SK-N-MC (cell line): ENCODE data around the gene KCNS3.

ENCODE experiments used
- EZH2 ChIP-seq: fragments of 200-600 bp; sonication (generic); IDR thresholded peaks from one replicate; pipeline ENCODE4 v1.6.1; 2017; ENCODE audit warnings: antibody characterized with exemption
- FOXP2 ChIP-seq: optimal IDR thresholded peaks from 2 replicates; pipeline ENCODE3; 2011; ENCODE audit warnings: mild to moderate bottlenecking, moderate library complexity; ENCODE audit not compliant: insufficient read depth; ENCODE audit errors: extremely low read length, control extremely low read depth
- POLR2AphosphoS5 ChIP-seq: IDR thresholded peaks from 2 replicates; pipeline ENCODE4 v1.6.1; 2012; ENCODE audit warnings: mild to moderate bottlenecking, low read depth, low read length, borderline replicate concordance

DNA sequence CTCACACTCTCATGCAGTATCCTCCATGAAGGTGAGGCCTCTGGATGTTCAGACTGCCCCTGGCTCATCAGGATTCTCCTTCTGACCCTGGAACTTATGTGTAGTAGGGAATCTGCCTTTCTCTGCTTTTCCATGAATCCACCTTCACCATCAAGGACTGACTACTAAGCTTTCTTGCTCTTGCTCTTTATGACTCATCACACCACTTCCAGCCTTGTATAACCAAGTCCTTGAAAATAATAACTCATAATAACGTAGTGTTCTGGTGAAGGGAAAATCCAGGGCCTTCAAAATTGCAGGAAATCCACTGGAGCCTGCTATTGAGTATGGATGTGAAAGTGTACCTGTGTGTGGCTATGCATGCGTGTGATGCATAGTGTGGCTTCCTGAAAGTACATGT is 11.3 kb upstream of the KCNS3 start:
- no peak for TF ChIP-seq POLR2AphosphoS5
- TF ChIP-seq EZH2: no peak
- TF ChIP-seq FOXP2: no peak
